Thyroid gland (tissue), 4 donors: Measurements from ENCODE around the gene KCNAB2.

Experiments used
- CTCF ChIP-seq, 6 experiments: fragments of 200-600 bp in 3 of 6; fragments of 450-650 bp in 3 of 6; sonication (generic) in 3 of 6; IDR thresholded peaks; one replicate each; pipeline ENCODE4 v1.5.1; 2016 to 2019; ENCODE audit warnings: antibody characterized with exemption in 6 of 6, mild to moderate bottlenecking in 2 of 6, inconsistent platforms in 1 of 6, moderate library complexity in 1 of 6
- POLR2A ChIP-seq, 2 donors: fragments of 450-650 bp; IDR thresholded peaks; one replicate each; pipeline ENCODE4 v1.6.1; 2017; ENCODE audit warnings: antibody characterized with exemption in 2 of 2, mild to moderate bottlenecking in 2 of 2, moderate library complexity in 1 of 2

- TF ChIP-seq CTCF (IDR thresholded peaks at IDR 0.05) (no peak), POLR2A (IDR thresholded peaks at IDR 0.05) (no peak)
Observed at GRCh38 chr1:6121651-6122370, 76.1 kb downstream of the KCNAB2 start.
